HG03520 (cell line): ENCODE results near the gene LMOD1.
"Not testable (repeated sequence)": the region's sequence is repeated elsewhere in the genome, so short reads cannot be mapped to it uniquely, and the experiment has no call there.

Source experiments
- ATAC-seq: cut with Tn5 transposase; IDR thresholded peaks from one replicate; pipeline ENCODE4 v1.9.1; 2021; ENCODE audit warnings: mild to moderate bottlenecking, moderate library complexity; ENCODE audit not compliant: unreplicated experiment

LMOD1 gene

DNA sequence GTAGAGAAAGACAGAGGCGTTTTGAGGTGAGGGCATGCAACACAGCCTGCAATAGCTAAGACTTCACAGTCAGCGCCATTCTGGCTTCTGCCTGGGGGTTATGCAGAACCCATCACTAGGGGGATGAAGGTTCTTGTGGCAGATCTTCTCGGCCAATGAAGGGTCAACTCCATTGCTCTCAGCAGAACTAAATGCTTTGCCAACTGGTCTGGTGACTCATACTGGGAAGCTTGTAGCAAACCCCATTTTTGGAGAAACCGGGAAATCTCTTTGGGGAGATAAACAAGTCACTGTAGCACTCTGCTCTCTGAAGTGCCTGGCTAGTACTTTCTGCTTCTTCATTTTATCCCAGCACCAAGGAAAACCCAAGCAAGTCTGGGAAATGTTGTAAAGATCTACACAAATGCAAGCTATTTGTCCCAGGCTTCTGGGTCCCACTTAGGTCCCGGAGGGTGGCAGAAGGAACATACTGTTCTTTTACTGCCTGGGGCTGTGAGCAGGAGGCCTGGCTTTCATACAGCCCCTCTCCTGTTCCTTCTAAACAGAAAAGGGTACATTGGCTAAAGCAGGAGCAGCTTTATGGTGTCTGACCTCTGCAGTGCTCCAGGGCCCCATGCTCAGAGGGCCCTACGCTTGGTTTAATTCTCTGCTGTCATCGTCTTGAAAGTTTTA, 28.9 kb downstream of the LMOD1 start:
- no peak for ATAC-seq

DNA sequence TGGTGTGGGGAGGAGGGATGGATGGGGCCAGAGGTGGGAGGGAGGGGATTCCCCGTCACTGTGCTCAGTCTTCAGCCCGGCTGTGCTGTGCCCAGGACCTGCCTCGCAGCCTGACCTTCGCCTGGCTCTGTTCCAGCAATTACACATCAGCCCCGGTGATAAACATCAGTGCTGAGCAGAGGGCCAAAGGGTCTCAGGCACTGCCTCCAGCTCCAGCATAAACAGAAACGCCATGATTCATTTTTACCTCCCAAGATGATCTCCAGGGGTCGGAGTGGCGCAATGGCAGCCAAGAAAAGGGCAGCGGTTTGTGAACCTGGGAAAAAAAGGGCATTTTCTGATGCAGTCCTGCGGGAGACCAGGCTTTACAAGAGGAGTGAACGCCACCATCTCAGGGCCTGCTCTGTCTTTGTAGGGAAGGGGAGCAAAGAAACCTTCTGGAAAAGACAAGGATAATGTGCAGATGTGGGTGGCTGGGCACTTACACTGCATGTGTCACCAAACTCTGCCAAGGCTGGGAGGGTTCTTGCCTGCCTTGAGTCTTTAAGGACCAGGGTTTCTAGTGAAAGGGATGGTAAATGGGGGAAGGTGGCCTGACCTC, 29.6 kb downstream of the LMOD1 start:
- no peak for ATAC-seq

- ATAC-seq: no peak
These were observed 31.7 kb downstream of the LMOD1 start for GRCh38 chr1:201914456-201915235.

GRCh38 chr1:201912832-201913231, 33.5 kb downstream of the LMOD1 start:
- ATAC-seq: no peak

DNA sequence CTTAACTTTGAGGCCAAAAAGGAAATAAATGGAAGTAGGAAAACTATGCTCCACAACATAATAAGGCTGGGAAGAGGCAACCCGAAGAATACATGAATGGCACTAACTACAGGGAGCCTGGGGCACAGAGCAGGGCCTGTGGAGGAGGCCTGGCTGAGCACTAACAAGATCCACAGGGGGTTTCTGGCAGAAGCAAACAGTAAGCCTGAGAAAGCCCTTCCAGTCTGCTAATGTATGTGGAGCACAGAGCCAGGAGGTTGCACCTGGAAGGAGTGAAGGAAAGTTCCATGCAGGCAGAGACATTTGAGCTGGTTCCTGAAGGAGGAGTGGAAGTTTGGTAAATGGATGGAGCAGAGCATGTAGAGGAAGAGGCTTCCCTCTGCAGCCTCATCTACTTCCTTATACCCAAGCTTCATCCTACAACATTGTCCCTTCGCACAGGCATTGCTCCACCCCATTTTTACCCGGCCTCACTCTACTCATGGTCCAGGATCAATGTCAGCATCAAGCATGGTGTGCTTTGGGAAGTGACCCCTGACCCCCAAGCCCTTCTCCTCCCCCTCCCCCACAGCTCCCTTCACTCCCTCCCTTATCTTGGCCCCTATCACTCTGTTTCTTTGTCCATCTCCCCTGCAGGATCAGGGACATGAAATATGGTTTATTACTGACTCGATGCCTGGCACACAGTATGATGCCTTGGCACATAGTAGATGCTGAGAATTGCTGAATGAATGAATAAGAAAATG, 34.3 kb downstream of the LMOD1 start:
- no peak for ATAC-seq

DNA sequence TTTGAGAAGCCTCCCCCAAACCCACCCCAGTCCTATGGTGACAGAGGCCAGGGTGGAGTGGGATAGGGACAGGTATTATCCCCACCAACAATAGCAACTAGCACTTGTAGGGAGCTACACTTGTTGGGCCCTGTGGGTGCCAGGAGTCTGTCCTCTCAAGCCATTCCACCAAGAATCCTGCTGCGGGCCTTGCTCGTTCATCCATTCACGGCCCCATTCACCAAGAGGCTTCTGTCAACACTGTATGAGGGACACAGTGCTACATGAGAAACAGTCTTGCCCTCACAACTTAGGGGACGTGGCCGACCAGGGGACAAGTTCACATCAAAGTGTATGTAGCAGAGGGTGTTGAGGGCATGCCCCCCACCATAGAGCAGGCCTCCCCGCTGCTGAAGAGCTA, 38.7 kb downstream of the LMOD1 start:
- no peak for ATAC-seq

DNA sequence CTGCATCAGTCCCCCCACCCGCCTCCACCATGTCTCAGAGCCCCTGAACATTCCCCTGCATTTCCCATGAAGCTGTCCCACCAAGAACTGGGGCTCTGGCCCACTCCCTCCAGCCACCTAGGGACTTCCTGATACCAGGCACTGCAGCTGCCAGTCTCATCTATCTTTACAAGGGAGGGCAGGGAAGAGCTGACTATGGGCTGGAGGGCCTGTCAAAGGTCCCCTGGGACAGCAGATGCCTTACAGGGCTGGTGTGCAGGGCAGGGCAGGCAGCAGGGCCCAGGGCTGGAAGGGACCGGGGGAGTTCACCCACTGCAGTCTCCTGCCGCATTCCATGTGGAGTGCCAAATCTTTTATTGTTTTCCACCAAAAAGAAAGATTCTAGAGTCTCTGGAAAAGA, 40.0 kb downstream of the LMOD1 start:
- no peak for ATAC-seq

- no peak for ATAC-seq
These were observed 41.0 kb downstream of the LMOD1 start for GRCh38 chr1:201905234-201905890.

GRCh38 chr1:201904579-201904978, 41.8 kb downstream of the LMOD1 start:
- no peak for ATAC-seq

- ATAC-seq: no peak
These were observed 43.2 kb downstream of the LMOD1 start for GRCh38 chr1:201903135-201903534.

DNA sequence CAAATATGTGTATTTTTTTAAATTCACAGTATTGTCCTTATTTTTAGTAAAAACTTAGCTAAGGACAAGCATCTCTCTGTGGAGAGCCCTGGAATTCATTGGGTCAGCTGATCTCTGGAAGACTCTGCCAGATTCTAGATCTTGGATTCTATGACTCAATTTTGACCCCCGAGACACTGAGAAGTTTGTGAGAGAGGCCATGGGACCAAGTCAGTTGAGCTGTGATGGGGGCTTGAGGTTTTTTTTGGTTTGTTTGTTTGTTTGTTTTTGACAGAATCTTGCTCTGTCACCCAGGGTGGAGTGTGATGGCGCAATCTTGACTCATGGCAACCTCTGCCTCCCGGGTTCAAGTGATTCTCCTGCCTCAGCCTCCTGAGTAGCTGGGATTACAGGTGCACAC, 44.1 kb downstream of the LMOD1 start:
- ATAC-seq: no peak

DNA sequence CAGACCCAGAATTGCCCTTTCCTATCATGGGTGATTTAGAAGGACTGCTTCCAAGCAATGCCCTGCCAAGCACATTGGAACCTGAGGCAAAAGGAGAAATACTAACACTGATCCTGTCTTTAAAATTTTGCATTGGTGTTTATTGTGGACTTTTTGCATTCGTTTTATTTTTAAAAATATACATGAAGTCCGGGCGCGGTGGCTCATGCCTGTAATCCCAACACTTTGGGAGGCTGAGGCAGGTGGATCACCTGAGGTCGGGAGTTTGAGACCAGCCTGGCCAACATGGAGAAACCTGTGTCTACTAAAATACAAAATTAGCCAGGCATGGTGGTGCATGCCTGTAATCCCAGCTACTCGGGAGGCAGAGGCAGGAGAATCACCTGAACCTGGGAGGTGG, 45.3 kb downstream of the LMOD1 start:
- ATAC-seq: not testable (repeated sequence)

DNA sequence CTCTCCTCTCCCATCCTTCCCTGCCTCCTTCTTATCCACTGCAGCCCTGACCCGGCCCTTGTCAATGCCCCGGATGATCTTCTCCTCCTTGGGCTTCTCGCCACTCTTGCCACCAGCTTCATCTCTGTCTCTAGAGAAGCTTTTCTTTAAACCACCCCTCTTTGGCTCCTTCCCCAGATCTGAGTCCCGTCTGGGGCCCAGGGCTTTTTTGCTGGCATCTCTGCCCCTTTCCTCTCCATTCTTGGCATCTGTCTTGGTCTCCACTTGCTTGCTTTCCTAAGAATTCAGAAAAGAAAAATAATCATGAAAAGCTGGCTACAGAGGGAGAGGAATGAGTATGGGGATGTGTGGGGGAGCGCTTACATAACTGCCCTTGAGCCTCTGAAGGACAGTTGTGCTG, 45.9 kb downstream of the LMOD1 start:
- ATAC-seq: no peak

DNA sequence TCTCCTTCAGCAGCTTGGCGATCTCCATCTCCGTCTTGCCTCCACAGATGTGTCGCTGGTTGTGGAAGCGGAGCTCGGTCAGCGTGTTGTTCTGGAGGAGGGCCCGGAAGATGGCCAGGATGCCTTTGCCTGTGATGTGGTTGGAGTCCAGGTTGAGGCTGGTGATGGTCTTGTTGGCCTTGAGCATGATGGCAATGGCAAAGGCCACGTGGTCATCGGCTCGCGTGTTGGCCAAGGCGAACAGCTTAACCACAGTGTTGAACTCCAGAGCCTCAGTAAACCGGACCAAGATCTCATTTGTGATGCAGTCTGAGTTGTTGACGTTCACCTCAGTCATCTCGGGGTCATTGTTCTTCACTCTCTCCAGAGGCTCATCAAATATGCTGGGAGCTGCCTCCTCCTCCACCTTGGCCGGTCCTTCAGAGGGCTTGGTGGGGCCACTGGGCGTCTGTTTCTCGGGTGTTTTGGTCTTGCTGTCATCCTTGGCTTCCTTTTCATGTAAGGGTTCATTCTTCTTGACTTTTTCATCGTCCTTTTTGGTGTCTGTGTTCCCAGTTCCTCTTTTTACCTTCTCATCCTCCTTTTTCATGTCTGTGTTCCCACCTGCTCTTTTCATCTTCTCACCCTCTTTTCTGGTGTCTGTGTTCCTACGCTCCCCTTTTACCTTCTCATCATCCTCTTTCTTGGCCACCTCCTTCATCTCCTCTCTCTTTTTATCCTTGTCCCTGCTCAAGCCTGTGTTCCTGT, 46.5 kb downstream of the LMOD1 start:
- ATAC-seq: no peak

DNA sequence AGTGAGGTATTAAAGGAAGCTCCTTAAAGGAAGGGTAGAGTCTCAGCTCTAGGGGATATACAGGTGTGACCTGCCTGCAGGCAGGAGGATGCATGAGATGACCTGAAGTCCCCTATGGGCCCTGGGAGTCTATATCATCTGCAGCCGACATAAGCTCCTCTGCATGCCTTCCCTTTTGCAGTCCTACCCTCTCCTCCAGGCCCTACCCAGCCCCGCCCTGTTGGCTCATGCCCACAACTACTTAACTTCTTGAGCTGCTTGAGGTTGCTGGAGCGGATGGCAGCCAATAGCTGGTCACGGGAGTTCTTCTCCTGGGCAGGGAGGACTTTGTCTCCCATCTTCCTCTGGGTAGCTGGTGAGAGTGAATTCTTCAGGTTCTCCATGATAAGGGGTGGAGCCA, 47.4 kb downstream of the LMOD1 start:
- ATAC-seq: no peak

DNA sequence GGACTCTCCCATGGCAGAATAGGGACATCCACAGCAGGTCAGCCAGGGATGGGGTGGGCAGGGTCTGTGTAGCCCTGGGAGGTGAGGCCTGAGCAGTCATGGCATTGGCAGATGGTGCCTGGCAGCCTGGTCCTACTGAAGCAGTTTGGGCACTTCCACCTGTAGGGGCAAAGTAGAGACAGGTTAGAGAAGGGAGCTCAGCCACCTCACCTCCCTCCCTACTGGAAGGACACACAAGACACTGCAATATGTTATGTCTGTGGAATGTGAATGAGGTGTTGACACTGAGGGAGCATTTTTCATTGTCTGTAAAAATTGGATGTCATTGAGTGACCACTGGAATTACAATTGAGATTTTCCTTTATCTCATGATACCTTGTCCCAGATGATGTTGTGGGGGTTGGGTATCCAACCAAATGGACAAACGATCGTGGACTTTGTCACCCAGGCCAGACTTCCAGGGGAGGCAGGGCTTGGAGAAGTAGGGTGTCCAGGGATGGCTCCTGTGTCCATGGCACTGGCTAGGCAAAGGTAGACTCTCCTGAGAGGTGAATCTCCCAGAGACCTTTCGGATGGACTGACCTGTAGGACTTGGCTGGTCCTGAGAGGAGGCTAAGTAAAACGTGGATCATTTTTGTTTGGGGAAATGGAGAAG, 48.0 kb downstream of the LMOD1 start:
- ATAC-seq: no peak

DNA sequence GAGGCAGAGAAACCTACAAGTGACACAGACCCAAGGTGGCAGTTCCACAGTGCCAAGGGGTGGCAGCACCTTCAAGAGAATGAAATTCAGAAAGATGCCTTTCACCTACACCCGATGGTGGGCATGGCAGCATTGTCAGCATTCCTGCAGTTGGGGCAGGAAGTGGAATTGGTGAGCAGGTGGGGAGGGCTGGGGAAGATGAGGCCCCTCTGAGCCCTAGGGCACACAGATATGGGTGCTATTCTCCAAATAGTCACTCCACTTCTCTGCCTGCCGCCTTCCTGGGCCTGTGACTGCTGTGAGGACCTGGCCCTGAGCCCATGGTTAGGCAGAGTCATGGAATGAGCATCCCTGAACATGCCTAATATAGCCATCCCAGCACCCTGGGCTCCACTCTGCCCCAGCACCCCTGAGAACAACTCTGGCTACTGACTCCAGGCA, 49.4 kb downstream of the LMOD1 start:
- no peak for ATAC-seq

DNA sequence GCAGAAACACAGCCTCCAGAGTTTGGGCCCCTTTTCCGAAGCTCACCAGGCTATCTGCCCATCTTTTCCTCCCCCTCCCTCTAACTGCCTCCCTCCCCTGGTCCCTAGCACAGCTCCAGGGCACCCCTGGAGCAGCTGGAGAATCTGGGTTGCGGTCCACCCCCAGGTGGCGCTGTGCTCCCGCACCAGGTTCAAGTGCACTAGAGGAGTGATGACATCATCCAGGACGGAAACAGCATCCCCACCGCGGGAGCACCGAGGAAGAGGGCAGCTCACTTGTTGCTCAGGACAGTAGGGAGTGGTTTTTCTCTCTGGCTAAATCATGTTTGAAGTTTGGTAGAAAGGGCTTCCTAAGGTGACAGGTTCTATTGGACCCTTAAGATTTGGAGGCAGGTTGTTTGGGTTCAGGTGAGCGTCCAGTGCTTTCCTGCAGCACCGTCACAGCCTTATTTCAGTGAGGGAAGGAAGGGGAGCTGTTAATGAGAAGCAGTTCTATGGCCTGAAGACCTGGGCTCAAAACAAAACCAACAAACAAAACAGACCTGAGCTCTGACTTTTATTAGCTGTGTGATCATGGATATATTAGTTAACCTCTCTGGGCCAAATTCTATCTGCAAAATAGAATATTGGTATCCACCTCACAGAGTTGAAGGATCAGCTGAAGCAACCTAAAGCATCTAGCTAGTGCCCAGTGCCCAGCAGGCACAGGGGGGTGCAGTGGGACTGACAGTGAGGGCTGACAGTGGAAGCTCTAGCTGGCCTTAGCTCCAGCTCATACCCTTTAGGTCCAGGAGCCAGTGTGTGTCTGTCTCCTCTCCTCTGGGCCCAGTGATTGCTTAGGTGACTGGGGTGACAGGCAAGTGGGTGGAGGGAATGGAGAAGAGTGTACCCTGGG, 50.2 kb downstream of the LMOD1 start:
- peak; percentile 67 for ATAC-seq
